ENCODE results near the gene YWHAG. TPM values are rescaled to one million over a fixed set of nuclear protein-coding genes. Genes with fewer than 3 reads are reported as not detected.
"Not testable (repeated sequence)": the region's sequence is repeated elsewhere in the genome, so short reads cannot be mapped to it uniquely, and the experiment has no call there.

The YWHAG gene
- total RNA-seq, 1 donor from 2014 or later, result 151 TPM

- H3K9me3 Mint-ChIP-seq (ENCODE audit: unreplicated experiment), result no peaks in the 10 kb centered on the region
- no peak for TF ChIP-seq CTCF (IDR thresholded peaks at IDR 0.05)
- peak overlapping the region; percentile 60 for H3K4me3 Mint-ChIP-seq (ENCODE audit: unreplicated experiment)
- no peaks in the 10 kb centered on the region for H3K36me3 Mint-ChIP-seq (ENCODE audit: unreplicated experiment)
- peak overlapping the region; percentile 96 for H3K27ac Mint-ChIP-seq (ENCODE audit: unreplicated experiment)
- no peaks in the 10 kb centered on the region for H3K27me3 Mint-ChIP-seq (ENCODE audit: unreplicated experiment)
- DNase-seq (ENCODE audit: extremely low spot score, unreplicated experiment), result no peak
- peaks cover 42% of the 10 kb centered on the region for H3K4me1 Mint-ChIP-seq (ENCODE audit: unreplicated experiment)
Observed at GRCh38 chr7:76292213-76292573, 66.6 kb downstream of the YWHAG start.

GRCh38 chr7:76291351-76292212 lies 67.2 kb downstream of the YWHAG start:
- Mint-ChIP-seq H3K36me3 (ENCODE audit: unreplicated experiment) (no peaks in the 10 kb centered on the region), H3K9me3 (ENCODE audit: unreplicated experiment) (no peaks in the 10 kb centered on the region), H3K27me3 (ENCODE audit: unreplicated experiment) (no peaks in the 10 kb centered on the region), H3K4me3 (ENCODE audit: unreplicated experiment) (peak overlapping the region; percentile 60), H3K4me1 (ENCODE audit: unreplicated experiment) (peaks cover 37% of the 10 kb centered on the region), H3K27ac (ENCODE audit: unreplicated experiment) (peak overlapping the region; percentile 96)
- TF ChIP-seq CTCF (IDR thresholded peaks at IDR 0.05), result peak; percentile 98
- DNase-seq (ENCODE audit: extremely low spot score, unreplicated experiment), result peak; percentile 98

- Mint-ChIP-seq H3K4me1 (ENCODE audit: unreplicated experiment) (peaks cover 37% of the 10 kb centered on the region), H3K27ac (ENCODE audit: unreplicated experiment) (peak overlapping the region; percentile 96)
- H3K9me3 Mint-ChIP-seq (ENCODE audit: unreplicated experiment); H3K36me3 Mint-ChIP-seq (ENCODE audit: unreplicated experiment); H3K4me3 Mint-ChIP-seq (ENCODE audit: unreplicated experiment); DNase-seq (ENCODE audit: extremely low spot score, unreplicated experiment); H3K27me3 Mint-ChIP-seq (ENCODE audit: unreplicated experiment): not testable (repeated sequence)
Observed at GRCh38 chr7:76290847-76291350, 67.9 kb downstream of the YWHAG start.

GRCh38 chr7:76286842-76287403 lies 71.9 kb downstream of the YWHAG start:
- Mint-ChIP-seq H3K27me3 (ENCODE audit: unreplicated experiment) (peaks cover 17% of the 10 kb centered on the region), H3K4me1 (ENCODE audit: unreplicated experiment) (peaks cover 20% of the 10 kb centered on the region), H3K4me3 (ENCODE audit: unreplicated experiment) (no peak overlapping the region), H3K36me3 (ENCODE audit: unreplicated experiment) (no peaks in the 10 kb centered on the region), H3K9me3 (ENCODE audit: unreplicated experiment) (no peaks in the 10 kb centered on the region), H3K27ac (ENCODE audit: unreplicated experiment) (no peak overlapping the region)
- DNase-seq (ENCODE audit: extremely low spot score, unreplicated experiment), result no peak
- no peak for TF ChIP-seq CTCF (IDR thresholded peaks at IDR 0.05)

GRCh38 chr7:76285604-76286374 lies 73.0 kb downstream of the YWHAG start:
- no peak overlapping the region for H3K4me3 Mint-ChIP-seq (ENCODE audit: unreplicated experiment)
- DNase-seq (ENCODE audit: extremely low spot score, unreplicated experiment), result no peak
- H3K36me3 Mint-ChIP-seq (ENCODE audit: unreplicated experiment), result no peaks in the 10 kb centered on the region
- H3K9me3 Mint-ChIP-seq (ENCODE audit: unreplicated experiment), result no peaks in the 10 kb centered on the region
- H3K27me3 Mint-ChIP-seq (ENCODE audit: unreplicated experiment), result peaks cover 22% of the 10 kb centered on the region
- H3K27ac Mint-ChIP-seq (ENCODE audit: unreplicated experiment), result no peak overlapping the region
- TF ChIP-seq CTCF (IDR thresholded peaks at IDR 0.05), result no peak
- H3K4me1 Mint-ChIP-seq (ENCODE audit: unreplicated experiment), result peaks cover 14% of the 10 kb centered on the region

All from osteocyte (in vitro differentiated cells).